Measurements from ENCODE around the gene OCEL1.

Gene OCEL1

GRCh38 chr19:17245535-17245984 lies 19.5 kb downstream of the OCEL1 start, which contains the start of gene NR2F6:
Gene NR2F6, minus strand, starts transcription at chr19:17245919. Its CDS starts 699 bp downstream, at chr19:17245220.
- POLR2A ChIA-PET = no interaction called here

GRCh38 chr19:17246681-17247425 lies 20.8 kb downstream of the OCEL1 start:
- no peaks in the 10 kb centered on the region for H3K36me3 ChIP-seq (ENCODE audit: control insufficient read depth in 4 of 4, insufficient read depth in 4 of 4, low read length in 3 of 4)
- ChIA-PET CTCF (interaction anchor here (1.3 kb wide), 1 partner anchor 8 kb away, joined by 3 read pairs; no protein-coding TSS in a partner anchor), POLR2A (no interaction called here)
- no peaks in the 10 kb centered on the region for H3K27me3 ChIP-seq (replicated peaks in 2 of 5; ENCODE audit: control insufficient read depth in 4 of 5, insufficient read depth in 5 of 5, low read length in 4 of 5)
- WGBS (ENCODE audit: insufficient coverage) = 17% methylated on average over 13 of the region's 21 CpGs
- H3K9me3 ChIP-seq (ENCODE audit: control extremely low read depth in 1 of 5, control insufficient read depth in 4 of 5, insufficient read depth in 2 of 5, low read depth in 1 of 5, low read length in 4 of 5) = no peaks in the 10 kb centered on the region
- peak overlapping the region; percentile 40 to 79 (median 65) for H3K4me3 ChIP-seq (ENCODE audit: control insufficient read depth in 1 of 7, extremely low read depth in 1 of 7, insufficient read depth in 4 of 7, low read depth in 2 of 7, low read length in 6 of 7)
- no peak for DNase-seq
- peaks cover 0 to 25% (median 24%) of the 10 kb centered on the region in 4 experiments for H3K4me1 ChIP-seq (ENCODE audit: control extremely low read depth in 1 of 4, control insufficient read depth in 4 of 4, insufficient read depth in 4 of 4, low read length in 3 of 4)
- peak overlapping the region in 1 of 2 experiments; percentile 70 for H3K27ac ChIP-seq (ENCODE audit: insufficient read depth in 1 of 2, low read depth in 1 of 2, low read length in 2 of 2, poor library complexity in 1 of 2, severe bottlenecking in 2 of 2)

More at GRCh38 chr19:17245535-17245984, 19.5 kb downstream of the OCEL1 start, which contains the start of gene NR2F6:
- no peak for DNase-seq
- Histone ChIP-seq H3K4me3 (ENCODE audit: control insufficient read depth in 1 of 7, extremely low read depth in 1 of 7, insufficient read depth in 4 of 7, low read depth in 2 of 7, low read length in 6 of 7) (peak within 1 kb of the TSS; percentile 50 to 79 (median 69)), H3K36me3 (ENCODE audit: control insufficient read depth in 4 of 4, insufficient read depth in 4 of 4, low read length in 3 of 4) (peaks cover 0 to under 1% (median 0%) of the 10 kb centered on the region in 4 experiments), H3K27me3 (replicated peaks in 2 of 5; ENCODE audit: control insufficient read depth in 4 of 5, insufficient read depth in 5 of 5, low read length in 4 of 5) (no peaks in the 10 kb centered on the region), H3K9me3 (ENCODE audit: control extremely low read depth in 1 of 5, control insufficient read depth in 4 of 5, insufficient read depth in 2 of 5, low read depth in 1 of 5, low read length in 4 of 5) (no peaks in the 10 kb centered on the region), H3K27ac (ENCODE audit: insufficient read depth in 1 of 2, low read depth in 1 of 2, low read length in 2 of 2, poor library complexity in 1 of 2, severe bottlenecking in 2 of 2) (peak within 1 kb of the TSS in 1 of 2 experiments; percentile 70), H3K4me1 (ENCODE audit: control extremely low read depth in 1 of 4, control insufficient read depth in 4 of 4, insufficient read depth in 4 of 4, low read length in 3 of 4) (peaks cover 0 to 25% (median 24%) of the 10 kb centered on the region in 4 experiments)
- CTCF ChIA-PET = no interaction called here
- under 1% methylated on average over 47 of the region's 72 CpGs for WGBS (ENCODE audit: insufficient coverage)

- peaks cover 0 to 25% (median 24%) of the 10 kb centered on the region in 4 experiments for H3K4me1 ChIP-seq (ENCODE audit: control extremely low read depth in 1 of 4, control insufficient read depth in 4 of 4, insufficient read depth in 4 of 4, low read length in 3 of 4)
- no peak for DNase-seq
- no peaks in the 10 kb centered on the region for H3K9me3 ChIP-seq (ENCODE audit: control extremely low read depth in 1 of 5, control insufficient read depth in 4 of 5, insufficient read depth in 2 of 5, low read depth in 1 of 5, low read length in 4 of 5)
- H3K36me3 ChIP-seq (ENCODE audit: control insufficient read depth in 4 of 4, insufficient read depth in 4 of 4, low read length in 3 of 4) = no peaks in the 10 kb centered on the region
- WGBS (ENCODE audit: insufficient coverage) = 94% methylated on average over 20 of the region's 21 CpGs
- H3K27ac ChIP-seq (ENCODE audit: insufficient read depth in 1 of 2, low read depth in 1 of 2, low read length in 2 of 2, poor library complexity in 1 of 2, severe bottlenecking in 2 of 2) = no peak overlapping the region
- CTCF ChIA-PET = interaction anchor here (1.0 to 2.3 kb wide), 4 partner anchors 10 to 33 kb away, joined by 3 to 12 read pairs (median 4); partner anchors contain the start of gene ANKLE1
- H3K27me3 ChIP-seq (replicated peaks in 2 of 5; ENCODE audit: control insufficient read depth in 4 of 5, insufficient read depth in 5 of 5, low read length in 4 of 5) = no peaks in the 10 kb centered on the region
- H3K4me3 ChIP-seq (ENCODE audit: control insufficient read depth in 1 of 7, extremely low read depth in 1 of 7, insufficient read depth in 4 of 7, low read depth in 2 of 7, low read length in 6 of 7) = no peak overlapping the region
- POLR2A ChIA-PET = no interaction called here
Observed at GRCh38 chr19:17248011-17248776, 22.2 kb downstream of the OCEL1 start.

GRCh38 chr19:17249887-17250548 lies 24.0 kb downstream of the OCEL1 start:
- 92% methylated on average over 13 of the region's 15 CpGs for WGBS (ENCODE audit: insufficient coverage)
- Histone ChIP-seq H3K27me3 (replicated peaks in 2 of 5; ENCODE audit: control insufficient read depth in 4 of 5, insufficient read depth in 5 of 5, low read length in 4 of 5) (no peaks in the 10 kb centered on the region), H3K9me3 (ENCODE audit: control extremely low read depth in 1 of 5, control insufficient read depth in 4 of 5, insufficient read depth in 2 of 5, low read depth in 1 of 5, low read length in 4 of 5) (no peaks in the 10 kb centered on the region), H3K36me3 (ENCODE audit: control insufficient read depth in 4 of 4, insufficient read depth in 4 of 4, low read length in 3 of 4) (no peaks in the 10 kb centered on the region), H3K4me1 (ENCODE audit: control extremely low read depth in 1 of 4, control insufficient read depth in 4 of 4, insufficient read depth in 4 of 4, low read length in 3 of 4) (peaks cover 0 to 13% (median 11%) of the 10 kb centered on the region in 4 experiments), H3K4me3 (ENCODE audit: control insufficient read depth in 1 of 7, extremely low read depth in 1 of 7, insufficient read depth in 4 of 7, low read depth in 2 of 7, low read length in 6 of 7) (no peak overlapping the region), H3K27ac (ENCODE audit: insufficient read depth in 1 of 2, low read depth in 1 of 2, low read length in 2 of 2, poor library complexity in 1 of 2, severe bottlenecking in 2 of 2) (no peak overlapping the region)
- DNase-seq = no peak
- ChIA-PET POLR2A (interaction anchor here (0.5 to 0.6 kb wide), 2 partner anchors 12 to 772 kb away, joined by 3 read pairs; no protein-coding TSS in a partner anchor), CTCF (interaction anchor here (1.6 to 2.3 kb wide), 3 partner anchors 8 to 31 kb away, joined by 4 to 12 read pairs (median 4); partner anchors contain the start of gene ANKLE1)

- Histone ChIP-seq H3K4me3 (ENCODE audit: control insufficient read depth in 1 of 7, extremely low read depth in 1 of 7, insufficient read depth in 4 of 7, low read depth in 2 of 7, low read length in 6 of 7) (no peak overlapping the region), H3K9me3 (ENCODE audit: control extremely low read depth in 1 of 5, control insufficient read depth in 4 of 5, insufficient read depth in 2 of 5, low read depth in 1 of 5, low read length in 4 of 5) (peaks cover 0 to 10% (median 8%) of the 10 kb centered on the region in 5 experiments), H3K27ac (ENCODE audit: insufficient read depth in 1 of 2, low read depth in 1 of 2, low read length in 2 of 2, poor library complexity in 1 of 2, severe bottlenecking in 2 of 2) (no peak overlapping the region), H3K27me3 (replicated peaks in 2 of 5; ENCODE audit: control insufficient read depth in 4 of 5, insufficient read depth in 5 of 5, low read length in 4 of 5) (no peaks in the 10 kb centered on the region), H3K36me3 (ENCODE audit: control insufficient read depth in 4 of 4, insufficient read depth in 4 of 4, low read length in 3 of 4) (no peaks in the 10 kb centered on the region), H3K4me1 (ENCODE audit: control extremely low read depth in 1 of 4, control insufficient read depth in 4 of 4, insufficient read depth in 4 of 4, low read length in 3 of 4) (no peaks in the 10 kb centered on the region)
- POLR2A ChIA-PET = no interaction called here
- CTCF ChIA-PET = interaction anchor here (0.8 to 14.3 kb wide), 2 partner anchors 8 to 31 kb away, joined by 3 to 183 read pairs; partner anchors contain the start of gene ANKLE1
- DNase-seq = no peak
- WGBS (ENCODE audit: insufficient coverage) = 85% methylated on average over 8 of the region's 10 CpGs
Observed at GRCh38 chr19:17254636-17255035, 28.6 kb downstream of the OCEL1 start.

GRCh38 chr19:17255150-17255621 lies 29.2 kb downstream of the OCEL1 start:
- Histone ChIP-seq H3K4me3 (ENCODE audit: control insufficient read depth in 1 of 7, extremely low read depth in 1 of 7, insufficient read depth in 4 of 7, low read depth in 2 of 7, low read length in 6 of 7) (no peak overlapping the region), H3K27ac (ENCODE audit: insufficient read depth in 1 of 2, low read depth in 1 of 2, low read length in 2 of 2, poor library complexity in 1 of 2, severe bottlenecking in 2 of 2) (no peak overlapping the region), H3K27me3 (replicated peaks in 2 of 5; ENCODE audit: control insufficient read depth in 4 of 5, insufficient read depth in 5 of 5, low read length in 4 of 5) (no peaks in the 10 kb centered on the region), H3K4me1 (ENCODE audit: control extremely low read depth in 1 of 4, control insufficient read depth in 4 of 4, insufficient read depth in 4 of 4, low read length in 3 of 4) (no peaks in the 10 kb centered on the region), H3K9me3 (ENCODE audit: control extremely low read depth in 1 of 5, control insufficient read depth in 4 of 5, insufficient read depth in 2 of 5, low read depth in 1 of 5, low read length in 4 of 5) (peaks cover 0 to 16% (median 12%) of the 10 kb centered on the region in 5 experiments), H3K36me3 (ENCODE audit: control insufficient read depth in 4 of 4, insufficient read depth in 4 of 4, low read length in 3 of 4) (no peaks in the 10 kb centered on the region)
- no peak for DNase-seq
- 90% methylated on average over 14 of the region's 18 CpGs for WGBS (ENCODE audit: insufficient coverage)
- ChIA-PET CTCF (interaction anchor here (0.8 to 14.3 kb wide), 3 partner anchors 8 to 30 kb away, joined by 3 to 183 read pairs (median 7); partner anchors contain the start of genes ANKLE1 and USHBP1), POLR2A (interaction anchor here (0.6 kb wide), 1 partner anchor 37 kb away, joined by 3 read pairs; no protein-coding TSS in a partner anchor)

Measured in common myeloid progenitor, CD34-positive (primary cell).